Mammary epithelial cell (primary cell): ENCODE measurements around the gene MIF4GD.

ENCODE experiments used
- EZH2 ChIP-seq: IDR thresholded peaks from 2 replicates; pipeline ENCODE4 v1.6.1; 2012; ENCODE audit warnings: low read length, inconsistent platforms, borderline replicate concordance
- TF ChIP-seq, protein P1 (sequence below), 2 donors: IDR thresholded peaks in 1 of 2; conservative IDR thresholded peaks in 1 of 2; 2 replicates each; pipeline ENCODE4 v1.5.1; 2011 to 2012; ENCODE audit warnings: inconsistent platforms in 2 of 2, low read length in 2 of 2, mild to moderate bottlenecking in 2 of 2, control low read depth in 1 of 2, low read depth in 1 of 2; ENCODE audit not compliant: insufficient read depth in 1 of 2; ENCODE audit errors: extremely low read depth in 1 of 2

DNA sequence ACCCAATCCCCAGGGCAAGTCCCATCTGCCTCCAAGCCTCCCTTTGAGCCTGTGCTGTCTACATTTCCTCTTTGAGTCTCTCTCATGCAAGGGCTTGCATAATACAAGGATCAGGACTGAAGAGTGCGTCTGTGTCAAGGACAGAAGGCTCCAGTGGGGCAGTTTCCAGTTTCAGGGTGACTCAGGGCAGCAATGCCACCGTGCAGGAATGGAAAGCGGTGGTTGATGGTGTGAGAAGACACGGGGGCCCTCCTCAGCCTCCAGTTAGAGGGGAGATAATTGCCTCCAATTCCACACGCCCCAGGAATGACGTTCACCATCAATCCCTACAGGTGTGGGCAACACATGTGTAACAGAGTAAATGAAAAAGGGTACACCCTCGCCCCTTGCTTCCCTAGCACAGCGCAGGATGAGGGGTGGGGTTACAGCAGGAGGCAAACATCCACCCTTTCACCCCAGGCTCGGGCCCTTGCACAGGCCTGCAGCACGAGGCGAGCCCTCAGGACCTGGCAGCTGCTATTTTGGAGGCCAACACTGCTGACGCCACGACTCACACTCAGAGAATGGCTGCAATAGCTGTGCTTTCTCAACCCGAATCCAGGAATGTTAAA is 43.0 kb upstream of the MIF4GD start:
- TF ChIP-seq, protein P1, sequence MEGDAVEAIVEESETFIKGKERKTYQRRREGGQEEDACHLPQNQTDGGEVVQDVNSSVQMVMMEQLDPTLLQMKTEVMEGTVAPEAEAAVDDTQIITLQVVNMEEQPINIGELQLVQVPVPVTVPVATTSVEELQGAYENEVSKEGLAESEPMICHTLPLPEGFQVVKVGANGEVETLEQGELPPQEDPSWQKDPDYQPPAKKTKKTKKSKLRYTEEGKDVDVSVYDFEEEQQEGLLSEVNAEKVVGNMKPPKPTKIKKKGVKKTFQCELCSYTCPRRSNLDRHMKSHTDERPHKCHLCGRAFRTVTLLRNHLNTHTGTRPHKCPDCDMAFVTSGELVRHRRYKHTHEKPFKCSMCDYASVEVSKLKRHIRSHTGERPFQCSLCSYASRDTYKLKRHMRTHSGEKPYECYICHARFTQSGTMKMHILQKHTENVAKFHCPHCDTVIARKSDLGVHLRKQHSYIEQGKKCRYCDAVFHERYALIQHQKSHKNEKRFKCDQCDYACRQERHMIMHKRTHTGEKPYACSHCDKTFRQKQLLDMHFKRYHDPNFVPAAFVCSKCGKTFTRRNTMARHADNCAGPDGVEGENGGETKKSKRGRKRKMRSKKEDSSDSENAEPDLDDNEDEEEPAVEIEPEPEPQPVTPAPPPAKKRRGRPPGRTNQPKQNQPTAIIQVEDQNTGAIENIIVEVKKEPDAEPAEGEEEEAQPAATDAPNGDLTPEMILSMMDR (conservative IDR thresholded peaks at IDR 0.05 in 1 of 2, IDR thresholded peaks at IDR 0.05 in 1 of 2; ENCODE audit: extremely low read depth in 1 of 2, insufficient read depth in 1 of 2, low read depth in 1 of 2, low read length in 2 of 2): no peak
- TF ChIP-seq EZH2: no peak
